NCI-H128 (cell line): ENCODE results near the gene DPH6.
"Not testable (repeated sequence)": the region's sequence is repeated elsewhere in the genome, so short reads cannot be mapped to it uniquely, and the experiment has no call there.

Experiments used
- DNase-seq: peaks from one replicate; lab custom pipeline; 2025; ENCODE audit not compliant: unreplicated experiment; lab: John Stamatoyannopoulos, UW

Gene DPH6

DNA sequence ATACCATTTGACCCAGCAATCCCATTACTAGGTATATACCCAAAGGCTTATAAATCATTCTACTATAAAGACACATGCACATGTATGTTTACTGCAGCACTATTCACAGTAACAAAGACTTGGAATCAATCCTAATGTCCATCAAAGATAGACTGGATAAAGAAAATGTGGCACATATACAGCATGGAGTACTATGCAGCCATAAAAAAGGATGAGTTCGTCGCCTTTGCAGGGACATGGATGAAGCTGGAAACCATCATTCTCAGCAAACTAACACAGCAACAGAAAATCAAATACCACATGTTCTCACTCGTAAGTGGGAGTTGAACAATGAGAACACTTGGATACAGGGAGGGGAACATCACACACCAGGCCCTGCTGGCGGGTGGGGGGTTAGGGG, 104.7 kb downstream of the DPH6 start:
- DNase-seq = not testable (repeated sequence)

DNA sequence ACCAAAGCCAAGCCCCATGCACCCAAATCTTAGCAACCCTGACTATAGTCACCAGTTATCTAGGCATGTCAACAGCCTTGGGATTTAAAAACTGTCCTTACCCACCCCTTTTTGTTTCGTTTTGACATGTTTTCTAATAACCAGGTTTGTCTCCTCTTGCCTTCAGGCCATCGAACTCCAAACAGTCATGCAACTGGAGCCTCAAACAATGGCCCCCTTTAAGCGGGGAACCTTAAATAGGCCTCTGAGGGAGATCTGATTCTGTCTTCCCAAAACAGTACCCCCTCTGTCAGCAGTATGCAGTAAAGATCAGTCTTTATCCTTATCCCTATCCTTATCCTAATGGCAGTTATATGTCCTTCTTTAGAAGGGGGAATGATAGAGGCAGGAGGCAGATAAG, 105.7 kb downstream of the DPH6 start:
- DNase-seq = no peak

DNA sequence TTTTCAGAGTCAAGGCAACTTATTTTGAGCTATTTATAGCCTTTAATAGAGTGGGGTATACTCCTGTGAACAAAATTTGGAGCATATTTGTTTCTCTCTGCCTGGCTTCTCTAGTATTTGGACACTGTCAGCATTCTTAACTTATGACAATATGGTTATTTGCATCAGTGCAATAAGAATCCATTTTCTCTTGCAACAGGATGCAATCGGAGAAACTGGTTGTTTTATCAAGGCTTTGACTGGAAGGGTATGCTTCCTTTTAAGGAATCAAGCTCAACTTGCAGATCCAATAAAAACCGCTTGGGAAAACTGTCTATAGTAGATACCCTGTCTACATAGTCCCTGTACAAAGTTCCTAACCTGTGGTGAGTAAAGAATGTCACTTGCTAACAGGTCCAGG, 106.7 kb downstream of the DPH6 start:
- no peak for DNase-seq

DNA sequence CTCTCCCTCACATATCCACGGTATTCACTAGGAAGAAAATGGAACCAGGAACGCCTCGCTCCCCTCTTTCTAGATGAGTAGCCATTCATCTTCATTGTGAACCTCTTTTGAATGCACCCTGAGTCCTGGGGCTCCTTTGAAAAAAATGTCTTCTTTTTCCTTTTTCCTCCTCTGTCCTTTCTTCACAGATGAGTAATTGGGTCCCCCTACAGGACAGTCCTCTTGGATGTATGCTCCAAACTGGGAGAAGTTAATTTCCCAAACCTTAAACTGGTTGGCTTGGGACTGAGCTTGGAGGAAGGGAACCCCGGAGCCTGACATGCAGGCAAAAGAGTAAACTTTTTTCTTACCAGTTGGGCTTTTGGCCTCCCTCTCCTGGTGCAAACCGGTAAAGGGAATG, 108.8 kb downstream of the DPH6 start:
- DNase-seq = no peak

DNA sequence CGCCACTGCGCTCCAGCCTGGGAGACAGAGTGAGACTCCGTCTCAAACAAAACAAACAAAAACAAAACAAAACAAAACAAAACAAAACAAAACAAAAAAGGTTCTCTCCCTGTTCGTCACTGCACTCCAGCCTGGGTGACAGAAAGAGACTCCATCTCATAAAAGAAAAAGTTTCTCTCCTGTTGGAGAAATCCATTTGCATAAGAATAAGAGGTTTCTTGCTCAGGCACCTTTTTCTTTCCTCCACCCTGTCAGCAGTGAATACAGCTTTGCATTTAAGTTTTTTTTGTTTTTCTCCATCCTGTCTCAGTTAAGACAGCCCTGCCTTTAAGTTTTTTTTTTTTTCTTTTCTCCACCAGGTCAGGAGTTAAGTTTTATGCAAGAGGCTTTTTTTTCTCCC, 109.5 kb downstream of the DPH6 start:
- DNase-seq = no peak

DNA sequence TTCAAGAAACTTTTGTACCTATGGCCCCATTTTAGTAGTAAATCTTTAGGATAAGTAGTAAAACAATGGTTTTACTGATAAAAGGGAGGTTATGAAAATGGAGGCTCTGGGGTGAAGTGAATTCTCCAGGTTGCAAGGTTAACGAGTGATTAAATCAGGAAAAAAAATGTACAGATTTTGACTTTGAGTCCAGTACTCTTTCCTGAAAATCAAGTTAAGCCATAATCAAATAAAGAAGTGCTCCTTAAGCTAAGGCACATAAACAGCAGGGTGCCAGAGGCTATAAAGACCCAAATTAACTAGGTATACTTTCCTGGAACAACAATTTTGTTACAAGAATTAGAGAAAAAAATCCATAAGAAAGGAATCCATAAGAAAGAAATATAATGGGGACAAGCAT, 114.7 kb downstream of the DPH6 start:
- no peak for DNase-seq

DNA sequence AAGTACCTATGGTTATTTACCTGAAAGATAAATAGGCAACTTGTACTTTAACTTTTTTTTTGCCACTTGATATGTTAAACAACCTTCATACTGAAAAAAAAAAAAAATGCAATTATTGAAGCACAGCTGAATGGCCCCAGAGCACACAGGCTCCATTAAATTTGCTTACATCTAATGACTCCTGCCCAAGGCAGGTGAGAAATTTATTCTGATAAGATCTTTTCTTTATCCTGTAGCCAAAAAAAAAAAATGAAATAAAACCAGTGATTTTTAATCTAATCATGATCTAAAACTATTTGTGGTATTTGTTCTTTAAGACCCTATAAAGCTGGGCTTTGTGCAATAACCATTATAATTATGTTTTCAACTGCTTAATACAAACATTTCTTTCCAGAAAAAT, 115.7 kb downstream of the DPH6 start:
- no peak for DNase-seq

DNA sequence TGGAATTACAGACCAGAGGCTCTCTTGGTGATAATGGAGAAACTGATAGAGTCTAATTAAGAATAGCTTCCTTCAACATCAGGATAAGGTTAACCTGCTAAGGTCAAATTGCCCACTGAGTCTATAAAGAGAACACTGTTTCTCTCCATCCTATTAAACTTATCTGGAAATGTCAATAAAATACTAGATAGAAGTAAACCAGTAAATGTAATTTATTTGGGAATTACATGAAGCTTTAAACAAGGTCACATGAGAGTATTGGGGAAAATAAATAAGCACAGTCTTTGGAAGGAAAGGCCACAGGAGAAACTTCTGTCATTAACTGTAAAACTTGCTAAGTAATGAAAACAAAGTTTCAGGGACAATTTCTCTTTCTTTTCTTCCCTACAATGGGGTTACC, 118.5 kb downstream of the DPH6 start:
- DNase-seq = no peak

DNA sequence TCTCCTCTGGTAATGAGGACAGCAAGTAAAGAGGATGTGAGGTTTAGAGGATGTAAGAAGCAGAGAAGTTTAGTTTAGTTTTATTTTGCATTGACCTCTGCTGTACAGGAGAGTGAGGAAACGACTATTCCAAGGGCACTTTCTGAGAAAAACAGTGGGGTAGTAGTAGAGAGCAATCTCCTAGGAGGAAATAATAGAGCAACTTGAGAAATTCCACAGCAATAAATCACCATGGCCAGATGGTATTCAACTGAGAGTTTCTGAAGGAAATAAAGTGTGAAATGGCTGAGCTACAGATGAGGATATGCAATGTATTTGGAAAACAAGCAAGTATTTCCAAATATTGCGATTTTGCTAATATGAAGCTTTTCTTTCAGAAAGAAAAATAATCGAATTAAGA, 118.9 kb downstream of the DPH6 start:
- DNase-seq = no peak

DNA sequence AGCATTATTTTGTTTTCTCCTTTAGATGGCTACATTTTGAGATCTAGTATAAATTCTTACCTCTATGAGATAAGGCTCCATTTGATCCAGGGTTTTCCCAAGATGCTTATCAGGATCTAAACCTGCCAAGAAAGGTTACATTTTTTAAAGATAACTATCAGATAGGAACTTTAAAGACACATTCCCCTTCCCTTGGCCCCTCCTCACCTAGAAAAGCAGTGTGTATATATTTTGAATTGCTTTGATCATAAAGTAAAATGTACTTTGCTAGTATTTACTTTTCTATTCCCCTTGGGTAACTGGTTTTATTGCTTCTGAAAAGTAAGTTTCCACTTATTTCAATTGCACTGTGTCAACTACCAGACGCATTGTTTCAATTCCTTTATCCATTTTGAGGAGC, 135.2 kb downstream of the DPH6 start:
- DNase-seq = no peak

DNA sequence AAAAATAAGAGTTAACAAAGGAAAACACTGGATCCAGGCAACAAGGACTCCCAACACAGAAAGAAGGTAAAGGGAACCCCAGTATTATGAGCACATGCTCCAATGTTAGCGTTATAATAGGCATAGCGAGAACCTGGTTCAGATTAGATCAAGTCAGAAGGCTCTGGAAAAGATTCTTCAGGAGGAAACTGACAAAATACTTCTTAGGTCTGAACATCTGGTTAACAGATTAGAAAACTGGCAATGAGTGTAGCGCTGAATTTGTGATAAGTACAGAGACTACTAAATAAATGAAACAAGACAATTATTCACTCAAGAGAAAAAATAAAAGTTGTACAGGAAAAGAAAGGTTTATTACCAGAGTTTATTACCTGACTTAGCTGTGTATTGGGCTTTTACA, 146.1 kb downstream of the DPH6 start:
- DNase-seq = no peak

DNA sequence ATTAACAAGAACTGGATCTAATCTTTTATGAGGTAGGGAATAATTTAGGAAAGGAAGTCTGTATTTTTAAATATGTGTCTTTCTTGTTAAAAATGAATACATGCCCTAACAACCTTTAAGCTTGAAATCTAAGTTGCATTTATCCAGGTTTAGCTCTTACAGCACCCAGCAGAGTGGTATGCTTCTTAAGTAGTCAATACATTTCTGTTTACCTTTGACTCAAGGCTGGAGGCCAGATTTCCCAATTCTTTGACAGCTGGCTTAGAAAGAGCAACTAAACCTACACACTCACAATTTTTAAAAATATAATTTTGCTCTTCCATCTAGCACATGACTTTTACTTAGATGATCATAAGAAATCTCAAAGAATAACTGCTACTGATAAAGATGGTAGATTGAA, 148.9 kb downstream of the DPH6 start:
- no peak for DNase-seq

DNA sequence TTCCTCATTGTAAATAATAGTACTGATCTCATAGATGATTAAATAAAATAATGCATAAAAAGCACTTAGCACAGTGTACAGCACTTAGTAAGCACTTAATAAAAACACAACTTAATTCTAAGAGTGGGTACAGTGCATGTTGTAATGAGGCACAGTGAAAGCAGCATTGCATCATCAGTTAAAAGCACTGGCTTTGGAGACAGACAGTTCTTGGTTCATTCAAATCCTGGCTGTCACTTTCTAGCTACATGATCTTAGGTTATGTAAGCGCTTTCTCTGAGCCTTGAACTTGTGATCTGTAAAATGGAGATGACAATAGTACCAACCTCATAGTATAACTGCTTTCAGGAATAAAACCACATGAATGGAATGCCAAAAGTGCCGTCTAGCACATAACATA, 151.5 kb downstream of the DPH6 start:
- DNase-seq = no peak

DNA sequence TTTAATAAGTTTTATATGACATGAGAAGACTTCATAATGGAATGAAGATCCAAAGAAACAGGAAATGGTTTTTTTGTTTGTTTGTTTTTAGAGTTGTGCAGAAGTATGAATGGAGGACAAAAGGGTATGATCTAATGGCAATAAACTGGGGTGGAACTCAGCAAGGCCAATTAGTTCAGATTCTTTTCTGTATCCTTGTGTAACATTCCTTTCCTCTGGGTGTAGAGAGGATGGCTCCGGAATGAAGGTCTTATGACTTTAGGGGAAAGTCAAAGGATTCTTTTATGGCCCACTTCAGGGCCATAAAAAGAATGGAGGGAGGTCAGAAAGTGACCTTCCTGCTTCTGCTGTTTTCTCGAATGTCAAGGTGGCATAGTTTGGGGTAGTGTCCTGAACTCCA, 152.6 kb downstream of the DPH6 start:
- no peak for DNase-seq

DNA sequence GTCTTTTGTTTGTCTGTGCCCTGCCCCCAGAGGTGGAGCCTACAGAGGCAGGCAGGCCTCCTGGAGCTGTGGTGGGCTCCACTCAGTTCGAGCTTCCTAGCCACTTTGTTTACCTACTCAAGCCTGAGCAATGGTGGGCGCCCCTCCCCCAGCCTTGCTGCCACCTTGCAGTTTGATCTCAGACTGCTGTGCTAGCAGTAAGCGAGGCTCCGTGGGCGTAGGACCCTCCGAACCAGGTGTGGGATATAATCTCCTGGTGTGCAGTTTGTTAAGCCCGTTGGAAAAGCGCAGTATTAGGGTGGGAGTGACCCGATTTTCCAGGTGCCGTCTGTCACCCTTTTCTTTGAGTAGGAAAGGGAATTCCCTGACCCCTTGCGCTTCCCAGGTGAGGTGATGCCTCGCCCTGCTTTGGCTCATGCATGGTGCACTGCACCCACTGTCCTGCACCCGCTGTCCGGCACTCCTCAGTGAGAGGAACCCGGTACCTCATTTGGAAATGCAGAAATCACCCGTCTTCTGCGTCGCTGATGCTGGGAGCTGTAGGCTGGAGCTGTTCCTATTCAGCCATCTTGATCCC, 154.5 kb downstream of the DPH6 start:
- not testable (repeated sequence) for DNase-seq

DNA sequence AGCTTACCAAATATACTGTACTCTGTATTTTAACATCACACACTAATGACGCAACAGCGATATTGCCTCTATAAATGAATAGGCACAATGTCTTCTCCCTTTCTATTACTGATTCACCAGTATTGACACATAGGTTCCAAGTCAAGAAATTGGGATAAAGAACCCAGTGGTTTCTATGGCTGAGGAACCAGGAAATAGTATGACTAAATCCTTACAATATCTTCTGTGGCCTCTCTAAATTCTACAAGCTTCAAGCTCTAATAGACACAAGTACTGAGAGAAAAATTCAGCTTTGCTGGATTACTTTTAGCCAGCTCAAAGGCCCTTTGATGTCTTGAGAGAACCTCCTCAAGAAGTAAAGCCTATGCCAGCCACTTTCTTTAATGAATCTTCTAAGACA, 162.5 kb downstream of the DPH6 start:
- DNase-seq = no peak

DNA sequence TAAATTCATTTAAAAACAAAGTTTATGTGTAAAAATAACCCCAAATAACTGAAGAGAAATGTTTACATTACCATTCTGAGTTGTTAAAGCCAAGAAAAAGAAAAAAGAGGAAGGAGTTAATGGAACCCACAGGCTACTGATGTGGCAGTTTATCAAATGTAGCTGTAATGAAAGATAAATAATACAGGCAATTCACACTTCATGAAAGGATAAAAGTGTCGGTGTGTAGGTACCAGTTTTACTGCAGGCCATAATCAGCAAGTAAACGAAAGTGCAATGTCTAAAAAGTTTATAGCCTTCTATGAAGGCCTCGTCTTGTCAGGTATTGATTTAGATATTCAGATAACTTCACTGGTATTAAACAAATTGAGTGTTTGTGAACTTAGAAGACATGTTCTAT, 164.6 kb downstream of the DPH6 start:
- DNase-seq = no peak

DNA sequence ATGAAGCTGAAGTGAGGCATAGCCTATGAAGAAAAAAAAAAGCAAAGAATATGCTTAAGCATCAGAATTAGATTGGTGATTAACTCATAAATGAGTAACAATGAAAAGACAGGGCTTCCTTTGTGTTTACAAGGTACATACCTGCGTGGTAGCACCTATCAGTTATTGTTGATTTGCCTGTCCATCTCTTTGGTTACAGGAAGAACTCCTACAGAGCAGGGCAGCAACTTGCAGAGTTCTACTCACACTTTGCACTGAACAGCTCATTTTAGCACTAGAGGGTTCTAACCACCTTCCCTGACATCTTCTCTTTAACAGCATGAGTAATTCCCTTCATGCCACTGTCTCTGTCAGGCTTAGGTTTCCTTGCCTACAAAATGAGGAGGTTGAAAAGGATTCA, 166.0 kb downstream of the DPH6 start:
- DNase-seq = no peak

DNA sequence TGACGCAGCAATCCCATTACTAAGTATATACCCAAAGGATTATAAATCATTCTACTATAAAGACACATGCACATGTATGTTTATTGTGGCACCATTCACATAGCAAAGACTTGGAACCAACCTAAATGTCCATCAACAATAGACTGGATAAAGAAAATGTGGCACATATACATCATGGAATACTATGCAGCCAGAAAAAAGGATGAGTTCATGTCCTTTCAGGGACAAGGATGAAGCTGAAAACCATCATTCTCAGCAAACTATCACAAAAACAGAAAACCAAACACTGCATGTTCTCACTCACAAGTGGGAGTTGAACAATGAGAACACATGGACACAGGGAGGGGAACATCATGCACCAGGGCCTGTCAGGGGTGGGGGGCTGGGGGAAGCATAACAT, 167.5 kb downstream of the DPH6 start:
- not testable (repeated sequence) for DNase-seq

DNA sequence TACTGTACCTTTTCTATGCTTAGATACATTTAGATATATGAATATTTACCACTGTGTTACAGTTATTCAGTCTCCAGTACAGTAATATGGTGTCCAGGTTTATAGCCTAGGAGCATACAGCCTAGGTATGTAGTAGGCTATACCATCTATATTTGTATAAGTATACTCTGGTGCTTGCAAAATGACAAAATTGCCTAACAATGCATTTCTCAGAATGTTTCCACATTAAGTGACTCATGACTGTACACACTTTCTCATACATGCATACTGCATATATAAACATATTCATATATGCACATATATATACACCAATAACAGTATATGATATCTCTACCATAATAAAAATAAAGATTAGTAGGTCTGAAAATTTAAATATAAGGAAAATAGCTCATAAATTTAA, 169.3 kb downstream of the DPH6 start:
- DNase-seq = no peak

DNA sequence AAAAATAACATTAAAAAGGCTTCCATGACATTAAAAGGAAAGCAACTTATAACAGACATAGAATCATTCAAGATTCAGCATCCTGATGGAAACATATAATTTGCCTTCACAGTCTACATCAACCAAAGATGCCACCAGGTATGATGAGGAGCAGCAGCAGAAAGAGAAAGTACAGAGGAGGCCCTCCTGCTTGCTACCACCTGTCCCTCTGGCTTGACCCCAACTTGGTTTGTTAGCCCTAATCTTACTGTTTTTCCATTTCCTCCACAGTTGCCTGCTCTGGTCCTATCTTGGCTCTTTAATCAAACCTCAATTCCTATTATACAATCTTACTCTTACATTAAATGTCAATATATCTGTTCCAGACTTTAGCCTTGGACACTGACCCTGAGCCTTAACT, 171.3 kb downstream of the DPH6 start:
- no peak for DNase-seq

DNA sequence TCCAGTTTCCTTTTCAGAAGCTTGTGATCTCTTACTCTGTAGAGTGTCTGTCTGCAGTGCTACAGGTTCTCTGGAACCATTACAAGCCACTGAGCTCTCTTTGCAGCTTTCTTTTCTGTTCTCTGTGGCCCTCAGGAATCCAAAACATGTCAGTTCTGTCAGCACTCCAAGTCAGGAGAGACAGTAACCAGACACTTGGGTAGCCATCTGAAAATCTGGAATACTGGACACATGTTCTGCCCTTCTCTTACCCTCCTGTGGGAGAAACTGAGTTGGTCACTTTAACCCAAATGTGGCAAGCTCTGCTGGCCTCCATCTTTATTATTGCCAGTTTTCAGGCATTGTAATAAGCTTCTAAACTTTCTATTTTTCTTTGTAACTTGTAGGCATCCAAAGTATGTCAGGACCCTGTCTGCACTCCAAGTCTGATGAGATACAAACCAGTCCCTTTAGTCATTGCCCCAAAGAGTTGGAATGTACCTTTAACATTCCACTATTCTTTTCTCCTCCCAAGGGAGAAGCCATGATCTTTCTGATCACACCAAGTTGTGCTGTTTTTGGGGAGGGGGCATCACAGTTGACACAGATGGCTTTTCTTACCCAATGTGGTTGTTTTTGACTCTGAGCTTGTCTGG, 183.7 kb downstream of the DPH6 start:
- no peak for DNase-seq

DNA sequence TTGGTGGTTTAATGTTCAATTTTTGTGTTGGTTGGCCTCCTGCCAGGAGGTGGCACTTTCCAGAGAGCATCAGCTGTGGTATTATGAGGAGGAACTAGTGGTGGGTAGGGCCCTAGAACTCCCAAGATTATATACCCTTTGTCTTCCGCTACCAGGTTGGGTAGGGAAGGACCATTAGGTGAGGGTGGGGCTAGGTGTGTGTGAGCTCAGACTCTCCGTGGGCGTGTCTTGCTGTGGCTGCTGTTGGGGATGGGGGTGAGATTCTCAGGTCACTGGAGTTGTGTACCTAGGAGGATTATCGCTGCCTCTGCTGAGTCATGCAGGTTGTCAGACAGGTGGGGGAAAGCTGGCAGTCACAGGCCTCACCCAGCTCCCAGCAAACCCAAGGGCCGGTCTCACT, 187.1 kb downstream of the DPH6 start:
- no peak for DNase-seq
